Neuronal stem cell (in vitro differentiated cells): ENCODE measurements around the gene SYNE2. TPM values are rescaled to one million over a fixed set of nuclear protein-coding genes. Genes with fewer than 3 reads are reported as not detected.
A peak's percentile ranks its signal among the peaks of the same experiment; 100 is the strongest.

Experiments
- DNase-seq: peaks from one replicate; pipeline ENCODE4 v3.0.0-alpha.2; 2013; ENCODE audit warnings: low spot score
- H2AFZ ChIP-seq: one replicate; pipeline ENCODE4 v1.6.1; 2013; ENCODE audit warnings: mild to moderate bottlenecking, low read length, inconsistent platforms
- H2AK5ac ChIP-seq: 2 replicates; pipeline ENCODE4 v1.6.1; 2013; ENCODE audit warnings: low read depth, mild to moderate bottlenecking, inconsistent platforms, low read length, moderate library complexity, mixed read lengths
- H2BK120ac ChIP-seq: 2 replicates; pipeline ENCODE4 v1.6.1; 2013; ENCODE audit warnings: low read depth, mild to moderate bottlenecking, inconsistent platforms, low read length, moderate library complexity, mixed read lengths
- H2BK12ac ChIP-seq: one replicate; pipeline ENCODE4 v1.6.1; 2013; ENCODE audit warnings: low read length, inconsistent platforms
- H2BK15ac ChIP-seq: 2 replicates; pipeline ENCODE4 v1.6.1; 2013; ENCODE audit warnings: mild to moderate bottlenecking, low read length, inconsistent platforms, mixed read lengths
- H2BK5ac ChIP-seq: one replicate; pipeline ENCODE4 v1.6.1; 2013; ENCODE audit warnings: inconsistent platforms, mild to moderate bottlenecking, low read length, moderate library complexity
- H3K14ac ChIP-seq: one replicate; pipeline ENCODE4 v1.6.1; 2013; ENCODE audit warnings: low read length, inconsistent platforms
- H3K18ac ChIP-seq: 2 replicates; pipeline ENCODE4 v1.6.1; 2013; ENCODE audit warnings: low read length, inconsistent platforms
- H3K23ac ChIP-seq: 2 replicates; pipeline ENCODE4 v1.6.1; 2013; ENCODE audit warnings: low read depth, mild to moderate bottlenecking, mixed read lengths, low read length, inconsistent platforms; ENCODE audit not compliant: poor library complexity
- H3K27ac ChIP-seq: replicated peaks from 3 replicates; pipeline ENCODE4 v1.5.1; 2013; ENCODE audit warnings: low read length, inconsistent platforms
- H3K27me3 ChIP-seq, 3 experiments: 2 replicates each; pipeline ENCODE4 v1.6.1; 2013; ENCODE audit warnings: low read length in 3 of 3, mild to moderate bottlenecking in 2 of 3, inconsistent platforms in 1 of 3, low read depth in 1 of 3, mixed read lengths in 1 of 3, moderate library complexity in 1 of 3; ENCODE audit not compliant: control insufficient read depth in 3 of 3, insufficient read depth in 3 of 3
- H3K36me3 ChIP-seq, 2 donors: replicated peaks in 1 of 2; 2 replicates each; pipeline ENCODE4 v1.6.1; 2013; ENCODE audit warnings: low read length in 2 of 2; ENCODE audit not compliant: control insufficient read depth in 2 of 2, insufficient read depth in 2 of 2
- H3K4ac ChIP-seq: 2 replicates; pipeline ENCODE4 v1.6.1; 2013; ENCODE audit warnings: inconsistent platforms, mild to moderate bottlenecking, low read length, moderate library complexity
- H3K4me1 ChIP-seq, 2 donors: 1 replicate in 1 of 2; 2 replicates in 1 of 2; pipeline ENCODE4 v1.6.1; 2013; ENCODE audit warnings: low read length in 2 of 2, low read depth in 1 of 2; ENCODE audit not compliant: control insufficient read depth in 2 of 2, insufficient read depth in 1 of 2
- H3K4me2 ChIP-seq: one replicate; pipeline ENCODE4 v1.6.1; 2013; ENCODE audit warnings: mild to moderate bottlenecking, low read length, inconsistent platforms; ENCODE audit not compliant: insufficient read depth, poor library complexity, severe bottlenecking
- H3K4me3 ChIP-seq, 2 donors: 2 replicates each; pipeline ENCODE4 v1.5.1; 2013; ENCODE audit warnings: low read length in 2 of 2, mild to moderate bottlenecking in 2 of 2, inconsistent platforms in 1 of 2, moderate library complexity in 1 of 2
- H3K79me1 ChIP-seq: one replicate; pipeline ENCODE4 v1.6.1; 2013; ENCODE audit warnings: low read depth, mild to moderate bottlenecking, inconsistent platforms, low read length, moderate library complexity
- H3K9ac ChIP-seq: one replicate; pipeline ENCODE4 v1.6.1; 2013; ENCODE audit warnings: mild to moderate bottlenecking, low read depth, low read length, inconsistent platforms; ENCODE audit not compliant: poor library complexity
- H3K9me3 ChIP-seq, 2 donors: replicated peaks in 1 of 2; 2 replicates each; pipeline versions ENCODE3 to v1.6.1; 2013; ENCODE audit warnings: low read length in 2 of 2, mild to moderate bottlenecking in 2 of 2, inconsistent platforms in 1 of 2, low read depth in 1 of 2, mixed read lengths in 1 of 2, moderate library complexity in 1 of 2; ENCODE audit not compliant: control insufficient read depth in 2 of 2, insufficient read depth in 1 of 2
- H4K8ac ChIP-seq: one replicate; pipeline ENCODE4 v1.6.1; 2013; ENCODE audit warnings: low read depth, mild to moderate bottlenecking, inconsistent platforms, low read length, moderate library complexity
- H4K91ac ChIP-seq: one replicate; pipeline ENCODE4 v1.6.1; 2013; ENCODE audit warnings: low read length, low read depth, mild to moderate bottlenecking, inconsistent platforms; ENCODE audit not compliant: poor library complexity
- WGBS, 2 donors: extraction: QIAGEN DNeasy Blood & Tissue Kit; methylation state at CpG; one replicate each; pipeline ENCODE4 v1.1.7; 2013; ENCODE audit warnings: missing lambda C conversion rate in 2 of 2, mixed read lengths in 1 of 2; ENCODE audit not compliant: insufficient read length in 2 of 2, insufficient replicate concordance in 1 of 2; ENCODE audit errors: extremely low coverage in 2 of 2; 5-methylcytosine and 5-hydroxymethylcytosine counted together
- small RNA-seq: library from polyadenylated mRNA; stranded (forward); fragments of <200 nt; extraction: miRNeasy Mini kit (QIAGEN cat#:217004); gene quantifications from one replicate; pipeline ENCODE3, GENCODE V24; 2013; ENCODE audit not compliant: insufficient read depth

Gene SYNE2

GRCh38 chr14:64266239-64266638, 413.4 kb downstream of the SYNE2 start:
- H2BK5ac ChIP-seq: no peak overlapping the region

DNA sequence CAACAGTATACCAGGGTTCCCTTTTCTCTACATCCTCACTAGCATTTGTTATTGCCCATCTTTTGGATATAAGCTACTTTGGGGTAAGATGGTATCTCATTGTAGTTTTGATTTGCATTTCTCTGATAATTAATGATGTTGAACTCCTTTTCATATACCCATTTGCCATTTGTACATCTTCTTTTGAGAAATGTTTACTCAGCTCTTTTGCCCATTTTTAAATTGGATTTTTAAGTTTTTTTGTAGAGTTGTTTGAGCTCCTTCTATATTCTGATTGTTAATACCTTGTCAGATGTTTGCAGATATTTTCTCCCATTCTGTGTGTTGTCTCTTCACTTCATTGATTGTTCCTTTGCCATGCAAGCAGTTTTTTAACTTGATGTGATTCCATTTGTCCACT, 419.2 kb downstream of the SYNE2 start:
- Histone ChIP-seq H3K18ac (no peak overlapping the region), H2BK12ac (no peak overlapping the region), H2BK15ac (no peak overlapping the region), H3K79me1 (no peaks in the 10 kb centered on the region), H3K36me3 (no peaks in the 10 kb centered on the region), H4K8ac (no peak overlapping the region), H2BK5ac (no peak overlapping the region), H3K9ac (no peak overlapping the region), H3K4ac (no peak overlapping the region), H3K4me2 (no peak overlapping the region), H3K4me3 (no peak overlapping the region), H3K27me3 (no peaks in the 10 kb centered on the region), H3K23ac (no peak overlapping the region), H2AK5ac (no peak overlapping the region), H4K91ac (no peak overlapping the region), H3K4me1 (no peaks in the 10 kb centered on the region), H3K27ac (no peak overlapping the region), H2AFZ (no peak overlapping the region), H3K9me3 (no peaks in the 10 kb centered on the region), H3K14ac (no peak overlapping the region), H2BK120ac (no peak overlapping the region)
- DNase-seq: no peak

More at GRCh38 chr14:64266239-64266638, 413.4 kb downstream of the SYNE2 start:
- Histone ChIP-seq H3K79me1 (no peaks in the 10 kb centered on the region), H3K27ac (no peak overlapping the region), H4K8ac (no peak overlapping the region), H2AFZ (peak overlapping the region; percentile 25), H2BK120ac (no peak overlapping the region), H3K4me1 (peaks cover 0 to 4% of the 10 kb centered on the region in 2 donors), H3K4me3 (no peak overlapping the region), H4K91ac (no peak overlapping the region), H3K14ac (no peak overlapping the region), H2BK15ac (no peak overlapping the region), H3K23ac (no peak overlapping the region), H2BK12ac (no peak overlapping the region), H3K36me3 (no peaks in the 10 kb centered on the region), H3K9me3 (peaks cover 0 to 1% of the 10 kb centered on the region in 2 donors), H3K18ac (no peak overlapping the region), H3K27me3 (no peaks in the 10 kb centered on the region), H2AK5ac (no peak overlapping the region), H3K4me2 (no peak overlapping the region), H3K4ac (no peak overlapping the region), H3K9ac (no peak overlapping the region)
- no CpG with 5 or more reads among the region's 2 CpGs for WGBS, 2 donors
- DNase-seq: no peak

Small RNAs within 50 kb of the gene (small RNA-seq; reads per million reads assigned to genes)
- gene MIR548H1 (not detected), gene RF00019 (not detected), gene RPS28P1 (not detected)
